Heart left ventricle (tissue), 13 donors: ENCODE measurements around the gene AIG1.

ENCODE experiments used
- CTCF ChIP-seq, 12 donors: fragments of 200-600 bp; sonication (generic) in 4 of 12; IDR thresholded peaks; one replicate each; pipeline versions ENCODE4 v1.5.0 to v1.8.0; 2018 to 2022; ENCODE audit warnings: antibody characterized with exemption in 12 of 12, mild to moderate bottlenecking in 5 of 12
- POLR2A ChIP-seq, 2 donors: fragments of 450-650 bp; IDR thresholded peaks; one replicate each; pipeline ENCODE4 v1.6.1; 2017; ENCODE audit warnings: antibody characterized with exemption in 2 of 2, mild to moderate bottlenecking in 2 of 2, moderate library complexity in 2 of 2
- donor health status: ischemic (EF 13 %, LVEDD 7.1; RV severe dilation, severe dysfunction).
- donor health status: DM: no; HTN: yes; CAD: no.
- donor health status: DM: no; HTN: no; CAD: no.
- donor health status: ischemic (EF 25% LVEDD 6.9; RV normal size, moderate dysfunction).
- donor health status: ischemic (EF 25% LVEDD 5.7; RV mildly dilated, moderate dysfunction).
- donor health status: ischemic (EF 35%, LVEDD 5.7; RV mildly dilated, moderate dysfunction).
- donor health status: nonischemic (EF 11% LVEDD 7.7; RV severe dilation, severe dysfunction).
- donor health status: DM: yes; HTN: yes; CAD: no.
- donor health status: PGD.
- donor health status: ischemic (EF 29% LVEDD 5.4; RV normal size, mild dysfunction).
- donor health status: nonischemic (EF 23%, LVEDD 6.1; RV moderate dilation, normal function).

DNA sequence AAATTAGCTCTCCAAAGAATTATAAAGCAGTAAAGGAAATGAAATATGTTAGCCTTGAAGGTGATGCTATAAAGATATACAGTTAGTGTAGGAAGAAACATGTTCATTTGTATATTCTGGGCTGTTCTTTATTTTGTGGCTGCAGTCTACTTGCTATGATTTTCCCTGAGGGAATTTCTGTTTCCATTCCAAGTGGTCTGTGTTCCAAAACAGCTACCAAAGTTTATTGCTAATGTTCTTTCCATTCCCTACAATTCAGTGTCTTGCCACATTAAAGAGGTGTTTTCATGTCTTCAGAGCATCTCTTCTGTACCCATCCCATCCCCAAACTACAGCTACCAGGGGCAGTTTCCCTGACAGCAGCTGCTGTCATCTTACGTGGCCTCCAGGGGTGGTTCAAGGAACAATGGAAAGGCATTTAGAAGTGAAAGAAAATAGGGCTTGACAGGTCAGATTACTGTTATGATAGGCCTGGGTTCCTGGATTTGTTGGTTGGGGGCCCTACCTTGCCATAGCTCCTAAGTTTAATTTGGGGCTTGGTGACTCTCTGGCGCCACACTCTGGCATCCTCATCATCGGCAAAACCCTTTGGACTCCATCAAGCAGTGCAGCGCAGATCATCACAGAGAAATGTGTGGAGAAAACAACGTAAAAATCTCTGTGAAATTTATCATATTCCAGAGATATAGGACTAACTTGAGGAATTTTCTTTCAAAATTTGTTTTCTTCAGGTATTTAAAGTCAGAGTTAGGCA lies 33.8 kb upstream of the AIG1 start:
- TF ChIP-seq CTCF (IDR thresholded peaks at IDR 0.05): peak; percentile 55 to 76 (median 66)
- no peak for TF ChIP-seq POLR2A (IDR thresholded peaks at IDR 0.05)
